Measurements from ENCODE around the gene NTF3.

The NTF3 gene

DNA sequence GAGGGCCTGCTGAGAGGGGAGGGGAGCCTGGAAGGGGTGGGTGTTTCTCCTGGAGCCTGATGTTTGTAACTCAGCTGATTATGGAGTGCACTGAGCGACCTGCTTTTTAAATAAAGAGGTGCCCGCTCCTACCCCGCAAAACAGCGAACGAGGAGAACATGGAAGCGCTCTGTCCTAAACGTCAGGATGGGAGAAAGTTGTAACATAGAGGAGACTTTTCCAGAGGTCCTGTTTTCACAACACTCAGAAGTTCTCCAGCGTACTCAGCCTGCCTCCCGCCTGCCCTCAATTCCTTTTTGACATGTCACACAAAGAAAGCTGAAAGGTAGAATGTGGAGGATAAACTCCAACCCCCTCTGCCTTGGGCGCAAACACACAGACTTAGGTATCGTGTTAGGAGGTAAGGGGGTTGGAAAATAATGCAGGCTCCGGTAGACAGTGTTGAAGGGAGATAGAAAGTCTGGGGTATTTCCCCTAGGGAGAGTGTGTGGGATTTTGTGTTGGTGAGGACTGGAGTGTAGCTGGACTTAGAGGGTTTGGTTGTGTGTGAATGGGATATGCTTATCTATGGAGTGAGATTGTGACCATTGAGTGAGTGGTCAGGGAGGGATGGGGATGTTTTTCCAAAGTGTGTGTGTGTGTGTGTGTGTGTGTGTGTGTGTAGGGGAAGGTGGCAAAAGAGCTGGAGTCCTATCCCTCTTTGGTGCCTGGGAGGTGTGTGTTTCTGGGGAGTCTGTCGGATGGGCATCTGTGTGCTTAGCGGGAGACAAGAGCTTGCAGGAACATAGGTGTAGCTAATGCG lies 2.1 kb downstream of the NTF3 start:
- no peak overlapping the region for H3K9ac ChIP-seq (ENCODE audit: low read length)

DNA sequence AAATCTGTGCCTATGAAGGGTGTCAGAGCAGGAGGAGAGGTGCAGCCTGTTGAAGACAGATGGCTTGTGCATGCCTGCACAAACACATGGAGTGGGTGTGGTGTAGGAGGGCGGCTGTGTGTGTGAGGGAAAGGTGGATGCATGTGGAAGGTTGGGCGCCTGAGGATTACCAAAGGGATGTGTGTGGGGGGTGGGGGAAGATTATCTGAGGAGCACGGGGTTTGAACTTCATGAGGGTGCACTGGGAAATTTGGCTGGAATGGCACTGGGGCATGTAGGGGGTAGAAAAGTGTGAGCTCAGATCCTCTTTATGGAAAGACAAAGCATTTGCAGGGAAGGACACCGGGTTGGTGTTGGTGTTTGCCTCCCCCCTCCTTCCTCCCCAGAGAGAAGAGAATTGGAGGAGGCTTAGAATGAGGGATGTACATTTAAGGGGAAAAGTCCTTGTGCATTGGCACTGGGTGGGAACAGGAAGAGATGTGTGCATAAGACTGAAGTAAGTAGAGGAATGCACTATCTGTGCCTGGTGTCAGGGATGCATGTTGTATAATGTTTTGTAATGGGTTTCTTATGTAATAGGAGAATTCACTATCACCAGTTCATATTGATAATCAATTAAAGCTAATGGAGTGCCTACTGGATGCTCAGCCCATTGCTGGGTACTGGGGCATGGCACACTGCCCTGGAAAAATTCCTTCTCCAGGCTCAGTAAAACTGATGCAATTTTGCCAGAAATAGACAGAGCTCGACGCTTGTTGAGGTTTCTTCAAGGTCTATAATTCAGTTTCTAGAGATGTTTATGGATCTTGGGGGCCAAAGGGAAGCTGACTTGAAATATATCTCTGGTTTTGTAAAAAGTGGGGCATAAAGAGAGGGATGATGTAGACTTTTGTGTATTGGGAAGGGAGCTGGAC lies 3.0 kb downstream of the NTF3 start:
- H3K9ac ChIP-seq (ENCODE audit: low read length), result no peak overlapping the region
- H3K9me3 ChIP-seq (ENCODE audit: control insufficient read depth, low read length), result no peaks in the 10 kb centered on the region
- peaks cover 9% of the 10 kb centered on the region for H3K4me1 ChIP-seq (ENCODE audit: control insufficient read depth, insufficient read depth, low read length)
- peak; percentile 56 for DNase-seq (ENCODE audit: low read depth)
- no peak overlapping the region for H3K4me3 ChIP-seq (ENCODE audit: low read length)
- no peaks in the 10 kb centered on the region for H3K36me3 ChIP-seq (ENCODE audit: control insufficient read depth, insufficient read depth, low read length, severe bottlenecking)
- H3K27me3 ChIP-seq (replicated peaks; ENCODE audit: control insufficient read depth, insufficient read depth, low read length), result peaks cover 50% of the 10 kb centered on the region

More for the DNA sequence above, 2.1 kb downstream of the NTF3 start:
- no peaks in the 10 kb centered on the region for H3K36me3 ChIP-seq (ENCODE audit: control insufficient read depth, insufficient read depth, low read length, severe bottlenecking)
- peaks cover 9% of the 10 kb centered on the region for H3K4me1 ChIP-seq (ENCODE audit: control insufficient read depth, insufficient read depth, low read length)
- H3K27me3 ChIP-seq (replicated peaks; ENCODE audit: control insufficient read depth, insufficient read depth, low read length), result peaks cover 57% of the 10 kb centered on the region
- H3K4me3 ChIP-seq (ENCODE audit: low read length), result peak overlapping the region; percentile 73
- no peak for DNase-seq (ENCODE audit: low read depth)
- H3K9me3 ChIP-seq (ENCODE audit: control insufficient read depth, low read length), result no peaks in the 10 kb centered on the region

DNA sequence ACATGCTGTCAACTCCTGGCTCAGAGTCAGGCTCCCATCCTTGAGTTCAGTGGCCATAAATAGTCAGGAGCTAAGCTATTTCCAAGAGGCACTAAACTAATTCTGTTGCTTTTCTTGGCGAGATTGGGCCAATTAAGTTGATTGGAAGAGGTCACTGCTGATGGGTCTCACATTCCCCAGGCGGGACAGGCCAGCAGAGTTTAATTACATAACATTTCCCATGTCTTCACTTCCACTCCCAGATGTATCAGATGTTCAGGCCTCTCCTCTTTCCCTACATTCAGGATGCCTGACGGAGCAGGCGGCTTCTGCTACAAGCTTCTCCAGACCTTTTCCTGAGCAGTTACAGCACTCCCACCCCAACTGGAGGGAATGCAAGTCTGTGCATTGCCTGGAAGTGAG lies 5.3 kb downstream of the NTF3 start:
- Histone ChIP-seq H3K4me3 (ENCODE audit: low read length) (no peak overlapping the region), H3K9ac (ENCODE audit: low read length) (no peak overlapping the region), H3K36me3 (ENCODE audit: control insufficient read depth, insufficient read depth, low read length, severe bottlenecking) (no peaks in the 10 kb centered on the region), H3K9me3 (ENCODE audit: control insufficient read depth, low read length) (no peaks in the 10 kb centered on the region), H3K4me1 (ENCODE audit: control insufficient read depth, insufficient read depth, low read length) (peaks cover under 1% of the 10 kb centered on the region), H3K27me3 (replicated peaks; ENCODE audit: control insufficient read depth, insufficient read depth, low read length) (peaks cover 58% of the 10 kb centered on the region)
- no peak for DNase-seq (ENCODE audit: low read depth)

DNA sequence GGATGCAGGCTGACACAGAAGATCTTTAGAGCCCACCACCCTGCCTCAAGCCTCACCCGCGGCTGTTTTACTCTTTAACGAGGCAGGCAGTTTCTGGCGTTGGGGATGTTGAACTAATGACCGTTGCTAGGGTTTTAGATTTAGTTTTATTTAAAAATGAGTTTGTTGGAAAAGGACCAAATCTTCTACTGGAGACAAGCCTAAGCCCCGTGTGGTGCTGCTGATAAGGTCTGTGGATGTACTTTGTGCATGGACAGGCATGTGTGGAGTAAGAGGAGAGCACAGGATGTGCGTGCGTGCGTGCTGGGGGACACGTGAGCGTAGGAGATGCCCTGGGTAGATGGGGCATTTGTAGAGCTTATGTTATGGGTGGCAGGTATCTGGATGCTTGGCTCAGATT lies 5.7 kb downstream of the NTF3 start:
- Histone ChIP-seq H3K9me3 (ENCODE audit: control insufficient read depth, low read length) (no peaks in the 10 kb centered on the region), H3K36me3 (ENCODE audit: control insufficient read depth, insufficient read depth, low read length, severe bottlenecking) (no peaks in the 10 kb centered on the region), H3K9ac (ENCODE audit: low read length) (no peak overlapping the region), H3K4me1 (ENCODE audit: control insufficient read depth, insufficient read depth, low read length) (no peaks in the 10 kb centered on the region), H3K27me3 (replicated peaks; ENCODE audit: control insufficient read depth, insufficient read depth, low read length) (peaks cover 59% of the 10 kb centered on the region), H3K4me3 (ENCODE audit: low read length) (no peak overlapping the region)
- no peak for DNase-seq (ENCODE audit: low read depth)

DNA sequence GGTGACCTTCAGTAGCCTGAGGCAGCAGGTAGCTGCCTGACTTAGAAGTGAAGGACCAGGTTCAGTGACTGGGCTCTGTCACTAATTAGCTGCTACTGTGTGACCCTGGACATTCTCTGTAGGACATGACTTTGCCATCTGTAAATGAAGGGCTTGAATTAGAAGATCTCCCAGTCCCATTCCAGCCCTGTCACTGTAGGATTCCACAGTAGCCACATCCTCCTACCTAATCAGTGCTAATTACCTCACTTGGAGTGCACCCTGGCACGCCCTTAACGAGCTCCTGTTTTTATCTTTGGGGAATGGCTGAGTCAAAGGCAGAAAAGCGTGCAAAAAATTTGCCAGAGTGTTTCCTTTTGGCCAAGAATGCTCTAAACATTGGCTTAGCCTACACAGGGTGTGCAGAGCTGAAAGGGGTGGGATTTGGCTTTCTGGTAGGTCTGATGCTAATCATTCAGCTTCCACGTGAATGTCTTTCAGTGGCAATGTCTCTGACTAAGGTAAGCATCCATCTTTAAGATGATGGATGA lies 6.8 kb downstream of the NTF3 start:
- Histone ChIP-seq H3K4me1 (ENCODE audit: control insufficient read depth, insufficient read depth, low read length) (no peaks in the 10 kb centered on the region), H3K4me3 (ENCODE audit: low read length) (no peak overlapping the region), H3K9ac (ENCODE audit: low read length) (no peak overlapping the region), H3K27me3 (replicated peaks; ENCODE audit: control insufficient read depth, insufficient read depth, low read length) (peaks cover 60% of the 10 kb centered on the region), H3K36me3 (ENCODE audit: control insufficient read depth, insufficient read depth, low read length, severe bottlenecking) (no peaks in the 10 kb centered on the region), H3K9me3 (ENCODE audit: control insufficient read depth, low read length) (no peaks in the 10 kb centered on the region)
- DNase-seq (ENCODE audit: low read depth), result no peak

DNA sequence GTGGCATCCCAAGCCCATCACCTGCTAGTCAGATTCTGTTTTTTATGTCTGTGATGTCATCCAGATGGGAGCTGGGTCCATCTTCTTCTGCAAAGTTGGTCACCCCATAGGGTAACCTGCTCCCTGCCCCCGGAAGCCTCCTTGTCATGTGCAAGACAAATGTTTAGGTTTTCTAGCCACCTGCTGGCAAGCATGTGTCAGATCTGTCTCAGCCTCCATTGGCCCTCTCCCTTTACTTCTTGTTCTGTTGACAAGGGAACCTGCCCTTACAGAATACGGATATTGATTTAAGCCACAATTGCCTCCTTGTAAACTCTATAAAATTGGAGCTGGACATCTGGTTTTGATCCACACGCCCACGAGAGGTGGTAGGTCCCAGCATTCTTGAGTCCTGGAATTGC lies 7.5 kb downstream of the NTF3 start:
- Histone ChIP-seq H3K4me3 (ENCODE audit: low read length) (no peak overlapping the region), H3K36me3 (ENCODE audit: control insufficient read depth, insufficient read depth, low read length, severe bottlenecking) (no peaks in the 10 kb centered on the region), H3K4me1 (ENCODE audit: control insufficient read depth, insufficient read depth, low read length) (no peaks in the 10 kb centered on the region), H3K9ac (ENCODE audit: low read length) (no peak overlapping the region), H3K27me3 (replicated peaks; ENCODE audit: control insufficient read depth, insufficient read depth, low read length) (peaks cover 59% of the 10 kb centered on the region), H3K9me3 (ENCODE audit: control insufficient read depth, low read length) (no peaks in the 10 kb centered on the region)
- DNase-seq (ENCODE audit: low read depth), result peak; percentile 28

DNA sequence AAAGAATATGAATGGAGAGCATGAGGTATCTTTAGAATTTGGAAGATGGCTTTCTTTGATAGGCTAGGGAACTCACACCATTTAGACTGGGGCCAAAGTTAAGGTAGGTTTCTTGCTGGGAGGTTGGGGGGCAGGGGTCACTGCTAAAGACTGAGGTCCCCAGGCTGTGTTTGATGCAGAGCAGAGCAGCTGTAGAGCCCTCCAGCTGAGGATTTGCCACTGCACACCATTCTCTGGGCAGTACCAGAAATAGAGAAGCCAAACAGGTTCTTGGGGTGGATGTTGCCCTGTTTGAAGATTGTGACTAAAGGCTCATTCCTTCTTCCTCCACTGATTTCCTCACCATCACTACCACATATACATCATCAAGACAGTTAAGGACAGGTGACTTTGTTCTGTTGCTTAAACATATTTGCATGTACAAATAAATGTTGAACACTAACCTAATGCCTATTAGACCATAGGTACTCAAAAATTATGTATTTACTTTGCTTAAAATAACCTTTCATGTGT lies 7.9 kb downstream of the NTF3 start:
- Histone ChIP-seq H3K4me1 (ENCODE audit: control insufficient read depth, insufficient read depth, low read length) (no peaks in the 10 kb centered on the region), H3K36me3 (ENCODE audit: control insufficient read depth, insufficient read depth, low read length, severe bottlenecking) (no peaks in the 10 kb centered on the region), H3K9me3 (ENCODE audit: control insufficient read depth, low read length) (no peaks in the 10 kb centered on the region), H3K4me3 (ENCODE audit: low read length) (no peak overlapping the region), H3K9ac (ENCODE audit: low read length) (no peak overlapping the region), H3K27me3 (replicated peaks; ENCODE audit: control insufficient read depth, insufficient read depth, low read length) (peaks cover 55% of the 10 kb centered on the region)
- DNase-seq (ENCODE audit: low read depth), result no peak

DNA sequence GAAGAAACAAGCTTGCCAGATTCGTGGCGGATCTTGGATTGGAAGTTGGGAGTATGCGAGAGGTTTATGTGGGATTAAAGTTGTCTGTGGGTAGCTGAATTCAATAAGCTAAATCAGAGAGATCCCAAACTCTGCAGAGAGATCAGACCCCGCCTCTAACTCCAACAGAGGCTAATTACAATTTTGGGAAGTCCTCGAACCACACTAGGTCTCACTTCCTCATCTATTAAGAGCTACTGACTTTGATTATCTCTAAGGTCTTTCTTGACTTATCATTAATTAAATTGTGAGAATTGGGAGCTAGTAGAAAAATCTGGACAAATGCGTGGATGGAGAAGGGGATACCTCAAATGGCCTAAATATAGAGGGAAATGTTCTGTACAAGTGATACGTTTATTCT lies 9.1 kb downstream of the NTF3 start:
- Histone ChIP-seq H3K36me3 (ENCODE audit: control insufficient read depth, insufficient read depth, low read length, severe bottlenecking) (no peaks in the 10 kb centered on the region), H3K4me1 (ENCODE audit: control insufficient read depth, insufficient read depth, low read length) (no peaks in the 10 kb centered on the region)

DNA sequence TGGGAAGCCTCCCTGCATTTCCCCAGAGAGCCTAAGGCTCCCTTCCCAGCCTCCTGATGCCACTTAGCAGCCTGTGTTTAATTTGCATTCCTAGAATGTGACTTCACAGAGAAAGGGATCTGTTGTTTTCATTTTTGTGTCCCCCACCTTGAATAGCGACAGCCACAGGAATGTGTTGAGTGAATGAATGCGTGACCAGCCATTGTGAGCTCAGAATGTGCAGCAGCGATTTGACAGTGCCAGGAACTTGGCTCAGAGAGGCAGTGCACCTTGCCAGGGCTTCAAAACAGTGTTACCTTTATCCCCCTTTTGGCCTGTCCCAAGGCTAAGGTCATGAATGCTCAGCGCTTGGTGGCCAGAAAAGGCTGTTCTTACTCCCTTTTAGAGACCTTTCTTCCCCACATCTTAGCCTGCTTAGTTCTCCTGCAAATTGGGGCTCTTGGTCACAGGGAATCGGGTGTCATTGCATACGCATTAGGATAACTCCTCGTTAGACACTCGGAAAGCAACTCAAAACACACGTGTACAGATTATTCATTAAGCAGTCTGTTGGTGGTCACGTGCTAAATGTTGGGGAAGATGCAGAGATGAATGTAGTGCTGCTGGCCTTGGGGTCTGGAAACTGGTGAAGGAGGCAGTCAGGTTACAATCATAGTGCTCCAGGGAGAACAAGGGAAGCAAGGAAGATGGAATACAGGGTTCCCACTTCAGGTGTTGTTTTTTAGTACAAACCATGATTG lies 9.8 kb downstream of the NTF3 start:
- Histone ChIP-seq H3K4me1 (ENCODE audit: control insufficient read depth, insufficient read depth, low read length) (no peaks in the 10 kb centered on the region), H3K9me3 (ENCODE audit: control insufficient read depth, low read length) (no peaks in the 10 kb centered on the region), H3K27me3 (replicated peaks; ENCODE audit: control insufficient read depth, insufficient read depth, low read length) (peaks cover 48% of the 10 kb centered on the region), H3K9ac (ENCODE audit: low read length) (no peak overlapping the region), H3K36me3 (ENCODE audit: control insufficient read depth, insufficient read depth, low read length, severe bottlenecking) (no peaks in the 10 kb centered on the region), H3K4me3 (ENCODE audit: low read length) (no peak overlapping the region)
- DNase-seq (ENCODE audit: low read depth), result peak; percentile 57

More for the DNA sequence above, 9.1 kb downstream of the NTF3 start:
- Histone ChIP-seq H3K27me3 (replicated peaks; ENCODE audit: control insufficient read depth, insufficient read depth, low read length) (peaks cover 46% of the 10 kb centered on the region), H3K9me3 (ENCODE audit: control insufficient read depth, low read length) (no peaks in the 10 kb centered on the region), H3K4me3 (ENCODE audit: low read length) (no peak overlapping the region), H3K9ac (ENCODE audit: low read length) (no peak overlapping the region)
- DNase-seq (ENCODE audit: low read depth), result no peak

DNA sequence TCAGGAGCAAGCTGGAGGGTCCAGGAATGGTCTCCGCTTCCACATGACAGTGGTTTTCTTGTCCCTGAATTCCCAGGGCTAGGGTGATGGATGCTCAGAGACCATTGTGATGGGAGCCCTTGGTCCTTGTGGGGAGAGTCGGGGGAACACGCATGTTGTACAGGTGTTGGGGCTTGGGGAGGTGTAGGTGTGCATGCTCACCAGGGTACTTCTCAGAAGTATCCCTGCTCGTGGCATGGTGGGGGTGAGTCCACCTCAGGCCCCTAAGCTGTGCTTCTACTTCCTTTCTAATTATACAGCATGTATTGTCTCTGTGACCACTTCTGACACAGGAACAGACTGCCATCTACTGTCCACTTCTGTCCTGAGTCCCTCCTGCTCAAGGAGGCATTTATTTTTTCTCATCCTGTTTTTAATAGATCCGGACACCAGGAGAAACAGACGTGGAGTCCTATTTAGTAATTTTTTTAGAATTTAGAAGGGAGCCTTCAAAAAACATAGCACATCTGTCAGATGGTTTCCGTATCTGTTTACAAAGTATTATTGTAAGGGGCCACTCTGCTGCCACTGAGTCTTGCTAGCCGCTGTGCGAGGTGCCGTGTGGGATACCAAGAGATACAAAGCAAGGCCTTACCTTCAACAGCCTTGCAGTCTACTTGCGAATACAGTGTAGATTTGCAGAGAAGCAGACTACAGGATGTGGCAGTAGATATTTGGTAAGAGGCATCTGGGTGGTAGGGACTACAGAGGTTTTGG lies 10.5 kb downstream of the NTF3 start:
- Histone ChIP-seq H3K27me3 (replicated peaks; ENCODE audit: control insufficient read depth, insufficient read depth, low read length) (peaks cover 50% of the 10 kb centered on the region), H3K9me3 (ENCODE audit: control insufficient read depth, low read length) (no peaks in the 10 kb centered on the region)
- peak; percentile 62 for DNase-seq (ENCODE audit: low read depth)

More for the DNA sequence above, 10.5 kb downstream of the NTF3 start:
- no peak overlapping the region for H3K9ac ChIP-seq (ENCODE audit: low read length)
- no peaks in the 10 kb centered on the region for H3K36me3 ChIP-seq (ENCODE audit: control insufficient read depth, insufficient read depth, low read length, severe bottlenecking)
- no peaks in the 10 kb centered on the region for H3K4me1 ChIP-seq (ENCODE audit: control insufficient read depth, insufficient read depth, low read length)
- no peak overlapping the region for H3K4me3 ChIP-seq (ENCODE audit: low read length)
